ENCODE results near the gene TUBAL3. TPM values are rescaled to one million over a fixed set of nuclear protein-coding genes. Genes with fewer than 3 reads are reported as not detected.

Gene TUBAL3
- total RNA-seq, 1 donor from 2014 or later = not detected

GRCh38 chr10:5360318-5360915 is 44.2 kb downstream of the TUBAL3 start:
- H3K27ac Mint-ChIP-seq (ENCODE audit: unreplicated experiment) = no peak overlapping the region
- peaks cover 33% of the 10 kb centered on the region for H3K27me3 Mint-ChIP-seq (ENCODE audit: low read depth, unreplicated experiment)
- Histone ChIP-seq H3K27me3 (ENCODE audit: insufficient read depth, low read length) (peaks cover 6% of the 10 kb centered on the region), H4K20me1 (ENCODE audit: insufficient read depth, low read length) (no peaks in the 10 kb centered on the region), H3K36me3 (ENCODE audit: insufficient read depth, low read length) (no peaks in the 10 kb centered on the region), H2AFZ (ENCODE audit: low read depth, low read length) (no peak overlapping the region), H3K4me2 (ENCODE audit: low read length) (no peak overlapping the region), H3K27ac (ENCODE audit: low read depth, low read length) (no peak overlapping the region), H3K9me3 (ENCODE audit: insufficient read depth, low read depth, low read length) (no peaks in the 10 kb centered on the region), H3K4me1 (ENCODE audit: insufficient read depth, low read length) (no peaks in the 10 kb centered on the region), H3K9ac (ENCODE audit: low read length) (no peak overlapping the region), H3K79me2 (ENCODE audit: insufficient read depth, low read length) (no peaks in the 10 kb centered on the region), H3K4me3 (ENCODE audit: insufficient read depth, low read depth, low read length) (no peak overlapping the region)
- no peak overlapping the region for H3K4me3 Mint-ChIP-seq (ENCODE audit: unreplicated experiment)
- FAIRE-seq = no peak
- peaks cover 1% of the 10 kb centered on the region for H3K9me3 Mint-ChIP-seq (ENCODE audit: unreplicated experiment)
- TF ChIP-seq, protein P1, sequence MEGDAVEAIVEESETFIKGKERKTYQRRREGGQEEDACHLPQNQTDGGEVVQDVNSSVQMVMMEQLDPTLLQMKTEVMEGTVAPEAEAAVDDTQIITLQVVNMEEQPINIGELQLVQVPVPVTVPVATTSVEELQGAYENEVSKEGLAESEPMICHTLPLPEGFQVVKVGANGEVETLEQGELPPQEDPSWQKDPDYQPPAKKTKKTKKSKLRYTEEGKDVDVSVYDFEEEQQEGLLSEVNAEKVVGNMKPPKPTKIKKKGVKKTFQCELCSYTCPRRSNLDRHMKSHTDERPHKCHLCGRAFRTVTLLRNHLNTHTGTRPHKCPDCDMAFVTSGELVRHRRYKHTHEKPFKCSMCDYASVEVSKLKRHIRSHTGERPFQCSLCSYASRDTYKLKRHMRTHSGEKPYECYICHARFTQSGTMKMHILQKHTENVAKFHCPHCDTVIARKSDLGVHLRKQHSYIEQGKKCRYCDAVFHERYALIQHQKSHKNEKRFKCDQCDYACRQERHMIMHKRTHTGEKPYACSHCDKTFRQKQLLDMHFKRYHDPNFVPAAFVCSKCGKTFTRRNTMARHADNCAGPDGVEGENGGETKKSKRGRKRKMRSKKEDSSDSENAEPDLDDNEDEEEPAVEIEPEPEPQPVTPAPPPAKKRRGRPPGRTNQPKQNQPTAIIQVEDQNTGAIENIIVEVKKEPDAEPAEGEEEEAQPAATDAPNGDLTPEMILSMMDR (IDR thresholded peaks at IDR 0.05; ENCODE audit: insufficient read depth, low read depth, low read length) = no peak
- no peak for TF ChIP-seq EZH2 (IDR thresholded peaks at IDR 0.05; ENCODE audit: insufficient read depth, low read length)
- DNase-seq (ENCODE audit: low read depth) = no peak
- H3K36me3 Mint-ChIP-seq (ENCODE audit: low read depth, unreplicated experiment) = no peaks in the 10 kb centered on the region
- H3K4me1 Mint-ChIP-seq (ENCODE audit: low read depth, unreplicated experiment) = no peaks in the 10 kb centered on the region

GRCh38 chr10:5356302-5356763 is 48.3 kb downstream of the TUBAL3 start:
- Histone ChIP-seq H3K36me3 (ENCODE audit: insufficient read depth, low read length) (no peaks in the 10 kb centered on the region), H3K27ac (ENCODE audit: low read depth, low read length) (no peak overlapping the region), H3K4me2 (ENCODE audit: low read length) (no peak overlapping the region), H3K79me2 (ENCODE audit: insufficient read depth, low read length) (no peaks in the 10 kb centered on the region), H3K9me3 (ENCODE audit: insufficient read depth, low read depth, low read length) (no peaks in the 10 kb centered on the region), H3K27me3 (ENCODE audit: insufficient read depth, low read length) (peaks cover 8% of the 10 kb centered on the region), H2AFZ (ENCODE audit: low read depth, low read length) (no peak overlapping the region), H4K20me1 (ENCODE audit: insufficient read depth, low read length) (no peaks in the 10 kb centered on the region), H3K4me1 (ENCODE audit: insufficient read depth, low read length) (no peaks in the 10 kb centered on the region), H3K4me3 (ENCODE audit: insufficient read depth, low read depth, low read length) (no peak overlapping the region), H3K9ac (ENCODE audit: low read length) (no peak overlapping the region)
- no peaks in the 10 kb centered on the region for H3K4me1 Mint-ChIP-seq (ENCODE audit: low read depth, unreplicated experiment)
- FAIRE-seq (no peak), DNase-seq (ENCODE audit: low read depth) (no peak)
- peaks cover 2% of the 10 kb centered on the region for H3K27me3 Mint-ChIP-seq (ENCODE audit: low read depth, unreplicated experiment)
- H3K4me3 Mint-ChIP-seq (ENCODE audit: unreplicated experiment) = no peak overlapping the region
- H3K36me3 Mint-ChIP-seq (ENCODE audit: low read depth, unreplicated experiment) = no peaks in the 10 kb centered on the region
- TF ChIP-seq, protein P1 (IDR thresholded peaks at IDR 0.05; ENCODE audit: insufficient read depth, low read depth, low read length) = no peak
- TF ChIP-seq EZH2 (IDR thresholded peaks at IDR 0.05; ENCODE audit: insufficient read depth, low read length) = no peak
- H3K9me3 Mint-ChIP-seq (ENCODE audit: unreplicated experiment) = peaks cover 1% of the 10 kb centered on the region
- no peak overlapping the region for H3K27ac Mint-ChIP-seq (ENCODE audit: unreplicated experiment)

DNA sequence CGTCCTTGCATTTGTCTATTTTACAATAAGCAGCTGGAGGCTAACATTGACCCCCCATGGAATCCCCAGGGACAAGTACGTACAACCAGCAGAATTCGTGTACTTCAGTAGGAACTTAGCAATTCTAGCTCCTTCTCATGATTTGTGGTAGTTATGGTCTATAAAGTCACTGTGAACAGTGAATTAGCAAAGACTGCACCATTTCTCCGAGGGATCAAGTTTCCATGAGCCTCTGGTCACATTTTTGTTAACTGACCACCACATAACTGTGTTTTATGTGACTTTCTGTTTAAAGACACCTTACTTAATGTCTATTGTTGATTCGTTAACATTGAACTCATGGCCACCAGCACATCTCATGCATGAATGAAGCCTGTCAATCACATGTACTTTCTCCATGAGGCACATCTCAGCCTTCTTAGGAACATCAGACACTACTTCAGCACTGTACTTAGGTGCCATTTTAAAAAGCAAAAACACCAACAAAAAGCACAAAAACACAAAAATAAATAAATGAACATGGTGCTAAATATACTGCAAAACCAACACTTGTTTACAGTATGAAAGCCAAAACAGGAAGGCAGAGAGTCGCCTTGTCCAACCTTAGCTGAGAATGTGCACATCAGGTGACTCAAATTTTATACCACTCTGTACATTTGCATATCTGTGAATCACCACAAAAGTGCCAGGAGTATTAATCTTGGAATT is 48.9 kb downstream of the TUBAL3 start:
- TF ChIP-seq EZH2 (IDR thresholded peaks at IDR 0.05; ENCODE audit: insufficient read depth, low read length) = no peak
- DNase-seq (ENCODE audit: low read depth) (no peak), FAIRE-seq (no peak)
- no peak overlapping the region for H3K4me3 ChIP-seq (ENCODE audit: insufficient read depth, low read depth, low read length)
- no peaks in the 10 kb centered on the region for H3K9me3 ChIP-seq (ENCODE audit: insufficient read depth, low read depth, low read length)
- no peak overlapping the region for H3K4me2 ChIP-seq (ENCODE audit: low read length)
- no peaks in the 10 kb centered on the region for H3K36me3 ChIP-seq (ENCODE audit: insufficient read depth, low read length)
- no peak overlapping the region for H3K27ac ChIP-seq (ENCODE audit: low read depth, low read length)
- H3K9ac ChIP-seq (ENCODE audit: low read length) = no peak overlapping the region
- Mint-ChIP-seq H3K27me3 (ENCODE audit: low read depth, unreplicated experiment) (no peaks in the 10 kb centered on the region), H3K4me3 (ENCODE audit: unreplicated experiment) (no peak overlapping the region), H3K27ac (ENCODE audit: unreplicated experiment) (no peak overlapping the region), H3K9me3 (ENCODE audit: unreplicated experiment) (peaks cover 1% of the 10 kb centered on the region), H3K4me1 (ENCODE audit: low read depth, unreplicated experiment) (no peaks in the 10 kb centered on the region), H3K36me3 (ENCODE audit: low read depth, unreplicated experiment) (no peaks in the 10 kb centered on the region)
- H3K27me3 ChIP-seq (ENCODE audit: insufficient read depth, low read length) = peaks cover 7% of the 10 kb centered on the region
- H2AFZ ChIP-seq (ENCODE audit: low read depth, low read length) = no peak overlapping the region
- no peaks in the 10 kb centered on the region for H4K20me1 ChIP-seq (ENCODE audit: insufficient read depth, low read length)
- no peaks in the 10 kb centered on the region for H3K79me2 ChIP-seq (ENCODE audit: insufficient read depth, low read length)
- H3K4me1 ChIP-seq (ENCODE audit: insufficient read depth, low read length) = no peaks in the 10 kb centered on the region

All from astrocyte (in vitro differentiated cells and primary cell).